ENCODE measurements around the gene VPREB3.

DNA sequence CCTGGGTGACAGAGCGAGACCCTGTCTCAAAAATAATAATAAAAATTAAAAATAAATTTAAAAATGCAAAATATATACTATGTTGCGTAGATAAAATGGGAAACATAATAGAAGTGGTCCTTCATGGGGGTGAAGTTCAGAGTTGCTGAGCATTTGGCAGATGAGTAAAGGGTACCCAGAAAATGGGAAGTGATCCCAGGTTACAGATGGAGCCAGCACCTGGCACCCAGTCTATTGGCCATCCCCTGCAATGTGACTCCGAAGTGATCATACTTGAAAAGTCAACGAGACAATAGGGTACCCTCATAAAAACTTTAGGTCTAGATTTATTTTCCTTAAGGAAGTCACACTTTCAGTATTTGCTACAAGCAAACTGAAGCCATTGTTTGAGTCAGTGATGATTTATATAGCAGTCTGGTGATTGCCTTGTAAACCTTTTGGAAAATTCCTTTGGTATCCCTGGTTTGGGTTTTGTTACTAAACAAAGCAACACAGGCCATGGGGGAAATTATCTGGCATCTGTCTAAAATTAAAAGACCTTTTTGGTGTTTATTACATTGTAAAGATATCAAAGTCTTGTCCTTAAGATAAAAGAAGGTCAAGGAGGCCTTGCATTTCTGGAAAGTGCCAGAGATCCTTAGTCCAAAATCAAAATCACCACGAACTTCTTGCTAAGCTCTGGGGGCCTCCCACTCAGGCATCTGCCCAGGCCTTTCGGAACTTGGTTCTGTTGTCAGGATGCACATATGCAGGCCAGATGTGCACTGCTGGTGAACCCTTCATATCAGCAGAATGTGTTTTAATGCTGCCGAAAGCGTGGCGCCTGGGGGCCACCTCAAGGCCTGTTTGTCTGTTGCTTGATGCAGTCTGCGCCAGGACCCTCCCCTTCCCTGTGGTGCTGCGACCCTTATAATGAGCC is 36.9 kb upstream of the VPREB3 start:
- TF ChIP-seq, protein P1, sequence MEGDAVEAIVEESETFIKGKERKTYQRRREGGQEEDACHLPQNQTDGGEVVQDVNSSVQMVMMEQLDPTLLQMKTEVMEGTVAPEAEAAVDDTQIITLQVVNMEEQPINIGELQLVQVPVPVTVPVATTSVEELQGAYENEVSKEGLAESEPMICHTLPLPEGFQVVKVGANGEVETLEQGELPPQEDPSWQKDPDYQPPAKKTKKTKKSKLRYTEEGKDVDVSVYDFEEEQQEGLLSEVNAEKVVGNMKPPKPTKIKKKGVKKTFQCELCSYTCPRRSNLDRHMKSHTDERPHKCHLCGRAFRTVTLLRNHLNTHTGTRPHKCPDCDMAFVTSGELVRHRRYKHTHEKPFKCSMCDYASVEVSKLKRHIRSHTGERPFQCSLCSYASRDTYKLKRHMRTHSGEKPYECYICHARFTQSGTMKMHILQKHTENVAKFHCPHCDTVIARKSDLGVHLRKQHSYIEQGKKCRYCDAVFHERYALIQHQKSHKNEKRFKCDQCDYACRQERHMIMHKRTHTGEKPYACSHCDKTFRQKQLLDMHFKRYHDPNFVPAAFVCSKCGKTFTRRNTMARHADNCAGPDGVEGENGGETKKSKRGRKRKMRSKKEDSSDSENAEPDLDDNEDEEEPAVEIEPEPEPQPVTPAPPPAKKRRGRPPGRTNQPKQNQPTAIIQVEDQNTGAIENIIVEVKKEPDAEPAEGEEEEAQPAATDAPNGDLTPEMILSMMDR (IDR thresholded peaks at IDR 0.05) = no peak
- TF ChIP-seq POLR2A (IDR thresholded peaks at IDR 0.05) = no peak
- TF ChIP-seq EP300 (IDR thresholded peaks at IDR 0.05) = no peak
- no peak for TF ChIP-seq POLR2AphosphoS5 (IDR thresholded peaks at IDR 0.05)
